Tibial nerve (tissue), 4 donors: ENCODE measurements around the gene REXO1.

ENCODE experiments used
- CTCF ChIP-seq, 5 experiments: fragments of 200-600 bp in 3 of 5; fragments of 450-650 bp in 2 of 5; sonication (generic) in 3 of 5; IDR thresholded peaks; one replicate each; pipeline ENCODE4 v1.5.1; 2016 to 2019; ENCODE audit warnings: antibody characterized with exemption in 5 of 5, mild to moderate bottlenecking in 3 of 5, moderate library complexity in 2 of 5
- EP300 ChIP-seq, 2 donors: sonication (generic); formaldehyde crosslinking; IDR thresholded peaks; one replicate each; pipeline ENCODE4 v1.6.1; 2017; ENCODE audit warnings: antibody characterized with exemption in 2 of 2, mild to moderate bottlenecking in 1 of 2

GRCh38 chr19:1858412-1859081 is 10.3 kb upstream of the REXO1 start:
- TF ChIP-seq CTCF (IDR thresholded peaks at IDR 0.05) (no peak), EP300 (IDR thresholded peaks at IDR 0.05) (no peak)
